Endodermal cell (in vitro differentiated cells): Measurements from ENCODE around the gene CHD5. TPM values are rescaled to one million over a fixed set of nuclear protein-coding genes. Genes with fewer than 3 reads are reported as not detected.

Experiments used
- DNase-seq: peaks from one replicate; pipeline ENCODE4 v3.0.0-alpha.2; 2017
- H3K27ac ChIP-seq: 2 replicates; pipeline ENCODE4 v1.5.1; 2013; ENCODE audit warnings: mild to moderate bottlenecking, low read depth, low read length, moderate library complexity
- H3K27me3 ChIP-seq: 2 replicates; pipeline ENCODE4 v1.6.1; 2013; ENCODE audit warnings: mild to moderate bottlenecking, low read length, moderate library complexity; ENCODE audit not compliant: insufficient read depth, control insufficient read depth, poor library complexity, severe bottlenecking
- H3K36me3 ChIP-seq: 2 replicates; pipeline ENCODE4 v1.7.0; 2013; ENCODE audit warnings: mild to moderate bottlenecking, low read length, moderate library complexity; ENCODE audit not compliant: control insufficient read depth, insufficient read depth
- H3K4me1 ChIP-seq: one replicate; pipeline ENCODE4 v1.7.0; 2013; ENCODE audit warnings: low read length; ENCODE audit not compliant: control insufficient read depth, insufficient read depth
- H3K4me3 ChIP-seq: 2 replicates; pipeline ENCODE4 v1.5.1; 2013; ENCODE audit warnings: mild to moderate bottlenecking, low read length, moderate library complexity
- H3K9ac ChIP-seq: 2 replicates; pipeline ENCODE4 v1.6.1; 2013; ENCODE audit warnings: mild to moderate bottlenecking, low read length, moderate library complexity; ENCODE audit not compliant: poor library complexity, severe bottlenecking; ENCODE audit errors: extremely low read depth
- H3K9me3 ChIP-seq: 2 replicates; pipeline ENCODE4 v1.6.1; 2013; ENCODE audit warnings: mild to moderate bottlenecking, low read length, moderate library complexity; ENCODE audit not compliant: control insufficient read depth
- H3K27ac Mint-ChIP-seq: 2 replicates; pipeline ENCODE4 v1.8.0; 2020; ENCODE audit warnings: mixed read lengths
- H3K27me3 Mint-ChIP-seq: 2 replicates; pipeline ENCODE4 v1.8.0; 2021; ENCODE audit warnings: mild to moderate bottlenecking, mixed read lengths; ENCODE audit not compliant: insufficient read depth
- H3K36me3 Mint-ChIP-seq: 2 replicates; pipeline ENCODE4 v1.8.0; 2020; ENCODE audit warnings: low read depth, mixed read lengths
- H3K4me1 Mint-ChIP-seq: 2 replicates; pipeline ENCODE4 v1.8.0; 2020; ENCODE audit warnings: mixed read lengths
- H3K4me3 Mint-ChIP-seq: 2 replicates; pipeline ENCODE4 v1.8.0; 2020; ENCODE audit warnings: mild to moderate bottlenecking, moderate library complexity, mixed read lengths
- H3K9me3 Mint-ChIP-seq: 2 replicates; pipeline ENCODE4 v1.8.0; 2020; ENCODE audit warnings: mild to moderate bottlenecking, mixed read lengths
- WGBS, 2 experiments: methylation state at CpG; one replicate each; pipeline versions ENCODE4 v1.1.5 to v1.1.7; 2013; ENCODE audit warnings: missing lambda C conversion rate in 2 of 2, mixed read lengths in 1 of 2; ENCODE audit not compliant: insufficient coverage in 1 of 2, insufficient read length in 1 of 2; 5-methylcytosine and 5-hydroxymethylcytosine counted together
- total RNA-seq, 2 donors: library from RNA; stranded (reverse); fragmentation: NEBNext Ultra II Directional in 1 of 2; extraction: Animal tissue kit (Norgen Biotek cat#: 25700) in 1 of 2; gene quantifications; 2 replicates in 1 of 2; 3 replicates in 1 of 2; pipeline ENCODE4 v1.2.1, GENCODE V29; 2021
- TF ChIP-seq, protein P1 (sequence below): fragments of 200-600 bp; sonication (generic); conservative IDR thresholded peaks from 2 replicates; pipeline ENCODE4 v1.5.0; 2021; ENCODE audit warnings: antibody characterized with exemption, mild to moderate bottlenecking

CHD5 gene
- total RNA-seq, 2 donors from 2014 or later = 0.40 to 0.69 TPM

DNA sequence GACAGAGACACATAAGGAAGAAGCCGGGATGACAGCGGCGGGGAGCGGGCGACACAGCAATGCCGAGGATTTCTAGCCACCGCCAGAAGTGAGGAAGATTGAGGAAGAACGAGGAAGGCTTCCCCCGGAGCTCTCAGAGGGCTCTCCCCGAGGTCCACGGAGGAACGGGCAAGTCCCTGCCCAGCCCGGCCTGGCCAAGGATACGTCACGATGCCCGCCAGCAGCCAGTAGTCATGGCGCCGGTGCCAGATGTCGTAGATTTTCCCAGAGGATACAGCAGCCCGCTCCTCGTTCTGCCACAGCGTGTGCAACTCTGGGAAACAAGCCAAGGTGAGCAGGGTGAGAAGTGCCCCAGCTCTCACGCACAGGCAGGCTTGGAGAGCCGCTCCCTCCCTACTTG lies 68.5 kb downstream of the CHD5 start:
- H3K4me3 ChIP-seq = no peak overlapping the region
- Mint-ChIP-seq H3K27me3 (no peaks in the 10 kb centered on the region), H3K4me3 (no peak overlapping the region), H3K36me3 (no peaks in the 10 kb centered on the region), H3K9me3 (peaks cover under 1% of the 10 kb centered on the region), H3K27ac (no peak overlapping the region), H3K4me1 (no peaks in the 10 kb centered on the region)
- H3K36me3 ChIP-seq = no peaks in the 10 kb centered on the region
- no peaks in the 10 kb centered on the region for H3K4me1 ChIP-seq
- 94 to 96% methylated on average over 22 to 24 of the region's 24 CpGs for WGBS, 2 experiments
- no peaks in the 10 kb centered on the region for H3K27me3 ChIP-seq
- H3K9ac ChIP-seq = no peak overlapping the region
- H3K9me3 ChIP-seq = no peaks in the 10 kb centered on the region
- no peak overlapping the region for H3K27ac ChIP-seq
- TF ChIP-seq, protein P1, sequence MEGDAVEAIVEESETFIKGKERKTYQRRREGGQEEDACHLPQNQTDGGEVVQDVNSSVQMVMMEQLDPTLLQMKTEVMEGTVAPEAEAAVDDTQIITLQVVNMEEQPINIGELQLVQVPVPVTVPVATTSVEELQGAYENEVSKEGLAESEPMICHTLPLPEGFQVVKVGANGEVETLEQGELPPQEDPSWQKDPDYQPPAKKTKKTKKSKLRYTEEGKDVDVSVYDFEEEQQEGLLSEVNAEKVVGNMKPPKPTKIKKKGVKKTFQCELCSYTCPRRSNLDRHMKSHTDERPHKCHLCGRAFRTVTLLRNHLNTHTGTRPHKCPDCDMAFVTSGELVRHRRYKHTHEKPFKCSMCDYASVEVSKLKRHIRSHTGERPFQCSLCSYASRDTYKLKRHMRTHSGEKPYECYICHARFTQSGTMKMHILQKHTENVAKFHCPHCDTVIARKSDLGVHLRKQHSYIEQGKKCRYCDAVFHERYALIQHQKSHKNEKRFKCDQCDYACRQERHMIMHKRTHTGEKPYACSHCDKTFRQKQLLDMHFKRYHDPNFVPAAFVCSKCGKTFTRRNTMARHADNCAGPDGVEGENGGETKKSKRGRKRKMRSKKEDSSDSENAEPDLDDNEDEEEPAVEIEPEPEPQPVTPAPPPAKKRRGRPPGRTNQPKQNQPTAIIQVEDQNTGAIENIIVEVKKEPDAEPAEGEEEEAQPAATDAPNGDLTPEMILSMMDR = no peak
- no peak for DNase-seq

DNA sequence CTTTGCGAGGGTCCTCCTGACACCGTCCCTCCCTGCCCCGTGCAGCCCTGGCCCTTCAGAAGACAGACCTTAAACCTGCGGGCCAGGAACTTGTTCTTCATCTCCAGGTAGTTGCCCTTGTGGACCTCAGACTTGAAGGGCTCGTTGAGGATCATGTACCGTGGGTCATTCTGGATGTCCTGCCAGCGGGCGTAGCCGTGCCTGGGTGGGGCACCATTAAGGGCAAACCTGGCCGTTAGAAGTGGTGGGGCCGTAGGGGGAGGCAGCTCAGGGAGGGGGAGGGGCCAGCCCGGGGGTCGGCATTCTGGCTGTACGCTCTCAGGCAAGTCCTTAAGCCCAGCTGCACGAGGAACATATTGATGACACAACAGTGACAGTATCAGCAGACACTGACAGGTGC lies 69.8 kb downstream of the CHD5 start:
- H3K27ac Mint-ChIP-seq = no peak overlapping the region
- 91% methylated on average over 10 to 15 of the region's 15 CpGs for WGBS, 2 experiments
- no peak overlapping the region for H3K4me3 ChIP-seq
- H3K9ac ChIP-seq = no peak overlapping the region
- no peaks in the 10 kb centered on the region for H3K36me3 ChIP-seq
- H3K27me3 ChIP-seq = no peaks in the 10 kb centered on the region
- H3K4me1 Mint-ChIP-seq = no peaks in the 10 kb centered on the region
- no peaks in the 10 kb centered on the region for H3K9me3 ChIP-seq
- H3K27me3 Mint-ChIP-seq = no peaks in the 10 kb centered on the region
- no peak overlapping the region for H3K27ac ChIP-seq
- no peaks in the 10 kb centered on the region for H3K36me3 Mint-ChIP-seq
- H3K4me3 Mint-ChIP-seq = no peak overlapping the region
- TF ChIP-seq, protein P1 = no peak
- no peaks in the 10 kb centered on the region for H3K9me3 Mint-ChIP-seq
- no peaks in the 10 kb centered on the region for H3K4me1 ChIP-seq
- no peak for DNase-seq

DNA sequence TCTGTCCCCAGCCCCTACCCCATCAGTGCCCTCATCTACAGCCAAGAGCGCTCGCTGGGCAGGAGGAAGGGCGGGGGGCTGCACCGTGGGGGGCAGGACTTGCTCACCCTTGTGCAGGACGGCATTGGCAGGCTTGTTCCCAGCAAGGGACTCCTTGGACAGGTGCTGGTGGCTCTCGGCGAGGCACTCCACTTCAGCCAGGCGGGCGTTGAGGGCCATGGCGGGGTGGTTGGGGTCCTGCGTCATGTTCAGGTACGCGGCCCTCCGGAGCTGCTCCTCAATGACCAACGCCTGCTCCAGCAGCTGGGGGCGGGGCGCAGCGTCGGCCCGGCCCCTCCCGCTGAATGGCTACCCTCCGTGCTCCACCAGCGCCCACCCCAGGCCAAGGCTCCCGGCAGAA lies 70.4 kb downstream of the CHD5 start:
- no peaks in the 10 kb centered on the region for H3K9me3 ChIP-seq
- 65 to 80% methylated on average over 24 of the region's 24 CpGs for WGBS, 2 experiments
- Mint-ChIP-seq H3K4me1 (no peaks in the 10 kb centered on the region), H3K27ac (no peak overlapping the region), H3K27me3 (no peaks in the 10 kb centered on the region), H3K4me3 (no peak overlapping the region), H3K9me3 (no peaks in the 10 kb centered on the region), H3K36me3 (no peaks in the 10 kb centered on the region)
- no peak for DNase-seq
- no peak overlapping the region for H3K9ac ChIP-seq
- no peaks in the 10 kb centered on the region for H3K4me1 ChIP-seq
- H3K27me3 ChIP-seq = no peaks in the 10 kb centered on the region
- no peak overlapping the region for H3K27ac ChIP-seq
- H3K4me3 ChIP-seq = no peak overlapping the region
- H3K36me3 ChIP-seq = no peaks in the 10 kb centered on the region
- TF ChIP-seq, protein P1 = no peak
